OCI-LY1 (cell line): Measurements from ENCODE around the gene SLC1A2.

ENCODE experiments used
- CTCF ChIP-seq: fragments of 200-600 bp; sonication (generic), shearing (Covaris generic); IDR thresholded peaks from 2 replicates; pipeline ENCODE4 v1.5.1; 2017; ENCODE audit warnings: mild to moderate bottlenecking, antibody characterized with exemption, low read length, moderate library complexity, mixed read lengths
- EZH2 ChIP-seq: fragments of 200-600 bp; sonication (generic), shearing (Covaris generic); IDR thresholded peaks from 2 replicates; pipeline ENCODE4 v1.8.0; 2017; ENCODE audit warnings: borderline replicate concordance, mixed run types, mild to moderate bottlenecking, antibody characterized with exemption, low read length, moderate library complexity, mixed read lengths

- TF ChIP-seq CTCF (no peak), EZH2 (no peak)
Measured at GRCh38 chr11:35235936-35236666, 183.3 kb downstream of the SLC1A2 start.
